Spleen (tissue), 7 donors: Measurements from ENCODE around the gene TIMP2.

Source experiments
- POLR2A ChIP-seq, 3 donors: fragments of 450-650 bp; IDR thresholded peaks; one replicate each; pipeline ENCODE4 v1.5.1; 2017; ENCODE audit warnings: antibody characterized with exemption in 3 of 3, mild to moderate bottlenecking in 1 of 3
- TF ChIP-seq, protein P1 (sequence below), 11 experiments: fragments of 200-600 bp in 7 of 11; fragments of 450-650 bp in 4 of 11; sonication (generic) in 4 of 11; IDR thresholded peaks in 8 of 11; conservative IDR thresholded peaks in 3 of 11; 1 replicate in 7 of 11; 2 replicates in 4 of 11; pipeline versions ENCODE4 v1.4.0 to v1.8.0; 2016 to 2021; ENCODE audit warnings: antibody characterized with exemption in 11 of 11, inconsistent platforms in 4 of 11, mild to moderate bottlenecking in 1 of 11
- donor health status: DM: no; HTN: no; CAD: no; lungs with moderate emphysema.
- donor health status: DM: no; HTN: no; CAD: no.
- donor health status: DM: no; HTN: no; CAD: no.

DNA sequence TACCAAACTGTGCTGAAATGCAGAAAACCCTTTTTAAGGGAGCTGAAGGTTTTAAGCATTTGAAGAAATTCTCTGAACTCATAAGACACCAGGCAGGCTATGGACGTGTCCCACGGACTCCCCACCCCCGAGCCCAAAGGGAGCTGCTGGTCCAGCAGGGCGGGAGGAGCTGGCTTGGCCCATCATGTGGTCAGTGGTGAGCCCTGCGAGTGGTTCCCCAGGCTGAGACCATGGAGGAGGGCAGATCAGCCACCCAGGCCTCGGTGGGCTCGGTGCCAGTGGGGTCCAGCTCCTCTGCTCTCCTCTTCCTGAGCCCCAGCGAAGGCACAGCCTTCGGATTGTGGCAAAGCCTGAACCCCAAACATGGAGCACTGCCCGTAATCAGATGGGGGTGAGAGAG is 27.5 kb upstream of the TIMP2 start:
- TF ChIP-seq POLR2A (IDR thresholded peaks at IDR 0.05), result no peak
- TF ChIP-seq, protein P1, sequence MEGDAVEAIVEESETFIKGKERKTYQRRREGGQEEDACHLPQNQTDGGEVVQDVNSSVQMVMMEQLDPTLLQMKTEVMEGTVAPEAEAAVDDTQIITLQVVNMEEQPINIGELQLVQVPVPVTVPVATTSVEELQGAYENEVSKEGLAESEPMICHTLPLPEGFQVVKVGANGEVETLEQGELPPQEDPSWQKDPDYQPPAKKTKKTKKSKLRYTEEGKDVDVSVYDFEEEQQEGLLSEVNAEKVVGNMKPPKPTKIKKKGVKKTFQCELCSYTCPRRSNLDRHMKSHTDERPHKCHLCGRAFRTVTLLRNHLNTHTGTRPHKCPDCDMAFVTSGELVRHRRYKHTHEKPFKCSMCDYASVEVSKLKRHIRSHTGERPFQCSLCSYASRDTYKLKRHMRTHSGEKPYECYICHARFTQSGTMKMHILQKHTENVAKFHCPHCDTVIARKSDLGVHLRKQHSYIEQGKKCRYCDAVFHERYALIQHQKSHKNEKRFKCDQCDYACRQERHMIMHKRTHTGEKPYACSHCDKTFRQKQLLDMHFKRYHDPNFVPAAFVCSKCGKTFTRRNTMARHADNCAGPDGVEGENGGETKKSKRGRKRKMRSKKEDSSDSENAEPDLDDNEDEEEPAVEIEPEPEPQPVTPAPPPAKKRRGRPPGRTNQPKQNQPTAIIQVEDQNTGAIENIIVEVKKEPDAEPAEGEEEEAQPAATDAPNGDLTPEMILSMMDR (IDR thresholded peaks at IDR 0.05 in 8 of 11, conservative IDR thresholded peaks at IDR 0.05 in 3 of 11), result no peak
